Loucy (cell line): ENCODE data around the gene RAB31.

ENCODE experiments used
- H2AFZ ChIP-seq: fragments of 200-600 bp; sonication (generic); 2 replicates; pipeline ENCODE4 v1.6.0; 2016; ENCODE audit warnings: antibody characterized with exemption, mild to moderate bottlenecking, low read length, moderate library complexity
- H3F3A ChIP-seq: fragments of 200-600 bp; 2 replicates; pipeline ENCODE4 v1.6.0; 2016; ENCODE audit warnings: antibody characterized with exemption, low read depth, mild to moderate bottlenecking
- H3K27me3 ChIP-seq: fragments of 200-600 bp; sonication (generic); 2 replicates; pipeline ENCODE4 v1.6.1; 2014; ENCODE audit warnings: low read length, mild to moderate bottlenecking; ENCODE audit not compliant: insufficient read depth, poor library complexity, severe bottlenecking
- H3K36me3 ChIP-seq: fragments of 200-600 bp; sonication (generic); 2 replicates; pipeline ENCODE4 v1.6.1; 2016; ENCODE audit warnings: low read length; ENCODE audit not compliant: insufficient read depth
- H3K4me1 ChIP-seq: fragments of 200-600 bp; sonication (generic); 2 replicates; pipeline ENCODE4 v1.5.1; 2014; ENCODE audit warnings: low read length, mild to moderate bottlenecking; ENCODE audit not compliant: insufficient read depth, poor library complexity, severe bottlenecking
- H3K4me2 ChIP-seq: fragments of 200-600 bp; sonication (generic); 2 replicates; pipeline ENCODE4 v1.6.0; 2014; ENCODE audit warnings: antibody characterized with exemption, low read length, low read depth, mild to moderate bottlenecking; ENCODE audit not compliant: poor library complexity, severe bottlenecking
- H3K4me3 ChIP-seq: fragments of 200-600 bp; sonication (generic); 2 replicates; pipeline ENCODE4 v1.5.1; 2014; ENCODE audit warnings: low read length, mild to moderate bottlenecking, mixed read lengths; ENCODE audit not compliant: poor library complexity, severe bottlenecking
- H3K79me2 ChIP-seq: fragments of 200-600 bp; sonication (generic); 2 replicates; pipeline ENCODE4 v1.6.1; 2014; ENCODE audit warnings: low read length; ENCODE audit not compliant: insufficient read depth
- H3K9ac ChIP-seq: fragments of 200-600 bp; sonication (generic); 2 replicates; pipeline ENCODE4 v1.6.0; 2014; ENCODE audit warnings: mild to moderate bottlenecking, low read depth, low read length, moderate library complexity; ENCODE audit not compliant: poor library complexity, severe bottlenecking
- H3K9me2 ChIP-seq: fragments of 200-600 bp; sonication (generic); replicated peaks from 2 replicates; pipeline ENCODE4 v1.6.1; 2016; ENCODE audit warnings: low read depth, low read length, mixed read lengths
- H3K9me3 ChIP-seq: fragments of 200-600 bp; sonication (generic); 2 replicates; pipeline ENCODE4 v1.6.1; 2014; ENCODE audit warnings: mild to moderate bottlenecking, antibody characterized with exemption, low read length, low read depth; ENCODE audit not compliant: insufficient read depth
- H4K20me1 ChIP-seq: fragments of 200-600 bp; sonication (generic); 2 replicates; pipeline ENCODE4 v1.6.0; 2014; ENCODE audit warnings: antibody characterized with exemption, low read length, mild to moderate bottlenecking; ENCODE audit not compliant: insufficient read depth, poor library complexity, severe bottlenecking
- EZH2phosphoT487 ChIP-seq: fragments of 200-600 bp; IDR thresholded peaks from 2 replicates; pipeline ENCODE4 v1.6.1; 2018; ENCODE audit warnings: antibody characterized with exemption, mild to moderate bottlenecking, moderate library complexity, borderline replicate concordance
- TF ChIP-seq, protein P1 (sequence below): fragments of 200-600 bp; sonication (generic); conservative IDR thresholded peaks from 2 replicates; pipeline ENCODE4 v1.5.1; 2014; ENCODE audit warnings: mild to moderate bottlenecking, antibody characterized with exemption, low read length

The RAB31 gene

GRCh38 chr18:9711361-9712129, 3.4 kb downstream of the RAB31 start:
- no peak overlapping the region for H3K4me3 ChIP-seq
- TF ChIP-seq, protein P1, sequence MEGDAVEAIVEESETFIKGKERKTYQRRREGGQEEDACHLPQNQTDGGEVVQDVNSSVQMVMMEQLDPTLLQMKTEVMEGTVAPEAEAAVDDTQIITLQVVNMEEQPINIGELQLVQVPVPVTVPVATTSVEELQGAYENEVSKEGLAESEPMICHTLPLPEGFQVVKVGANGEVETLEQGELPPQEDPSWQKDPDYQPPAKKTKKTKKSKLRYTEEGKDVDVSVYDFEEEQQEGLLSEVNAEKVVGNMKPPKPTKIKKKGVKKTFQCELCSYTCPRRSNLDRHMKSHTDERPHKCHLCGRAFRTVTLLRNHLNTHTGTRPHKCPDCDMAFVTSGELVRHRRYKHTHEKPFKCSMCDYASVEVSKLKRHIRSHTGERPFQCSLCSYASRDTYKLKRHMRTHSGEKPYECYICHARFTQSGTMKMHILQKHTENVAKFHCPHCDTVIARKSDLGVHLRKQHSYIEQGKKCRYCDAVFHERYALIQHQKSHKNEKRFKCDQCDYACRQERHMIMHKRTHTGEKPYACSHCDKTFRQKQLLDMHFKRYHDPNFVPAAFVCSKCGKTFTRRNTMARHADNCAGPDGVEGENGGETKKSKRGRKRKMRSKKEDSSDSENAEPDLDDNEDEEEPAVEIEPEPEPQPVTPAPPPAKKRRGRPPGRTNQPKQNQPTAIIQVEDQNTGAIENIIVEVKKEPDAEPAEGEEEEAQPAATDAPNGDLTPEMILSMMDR, result no peak
- no peak for TF ChIP-seq EZH2phosphoT487
- no peaks in the 10 kb centered on the region for H3K9me2 ChIP-seq
- H3K4me1 ChIP-seq, result peaks cover 7% of the 10 kb centered on the region
- H3K4me2 ChIP-seq, result no peak overlapping the region
- no peaks in the 10 kb centered on the region for H3K79me2 ChIP-seq
- peaks cover 8% of the 10 kb centered on the region for H3K27me3 ChIP-seq
- no peaks in the 10 kb centered on the region for H3K9me3 ChIP-seq
- no peaks in the 10 kb centered on the region for H4K20me1 ChIP-seq
- no peak overlapping the region for H3K9ac ChIP-seq
- H3F3A ChIP-seq, result no peaks in the 10 kb centered on the region
- no peaks in the 10 kb centered on the region for H3K36me3 ChIP-seq
- H2AFZ ChIP-seq, result no peak overlapping the region

GRCh38 chr18:9712130-9712577, 4.1 kb downstream of the RAB31 start:
- Histone ChIP-seq H3K27me3 (peaks cover 8% of the 10 kb centered on the region), H3K9ac (no peak overlapping the region), H3K9me2 (no peaks in the 10 kb centered on the region), H3K79me2 (no peaks in the 10 kb centered on the region), H3K4me3 (no peak overlapping the region), H3K36me3 (no peaks in the 10 kb centered on the region), H3K4me1 (peaks cover 7% of the 10 kb centered on the region), H4K20me1 (no peaks in the 10 kb centered on the region), H3K4me2 (no peak overlapping the region), H2AFZ (no peak overlapping the region), H3F3A (no peaks in the 10 kb centered on the region), H3K9me3 (no peaks in the 10 kb centered on the region)
- TF ChIP-seq, protein P1, result no peak

DNA sequence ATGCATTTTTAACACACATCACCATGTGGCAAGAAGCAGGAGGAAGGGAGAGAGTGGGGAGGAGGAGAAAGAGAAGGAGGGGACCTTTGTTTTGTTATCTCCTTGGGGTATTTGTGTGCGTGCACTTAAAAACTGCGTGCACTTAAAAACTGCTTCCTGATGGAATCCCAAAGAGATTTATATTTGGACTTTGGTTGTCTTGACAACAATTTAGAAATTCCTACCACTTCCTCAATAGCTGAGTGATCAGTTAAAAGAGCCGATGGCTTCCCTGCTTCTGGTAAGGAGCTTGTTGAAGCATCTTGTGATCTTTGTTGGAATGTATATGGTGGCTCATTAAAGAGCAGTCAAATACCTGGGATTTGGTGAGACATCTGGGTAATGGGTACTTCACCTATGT, 4.5 kb downstream of the RAB31 start:
- H4K20me1 ChIP-seq, result no peaks in the 10 kb centered on the region
- H3K9ac ChIP-seq, result no peak overlapping the region
- H3K4me1 ChIP-seq, result peaks cover 7% of the 10 kb centered on the region
- TF ChIP-seq EZH2phosphoT487, result no peak
- TF ChIP-seq, protein P1, result no peak
- no peaks in the 10 kb centered on the region for H3K9me3 ChIP-seq
- H3K36me3 ChIP-seq, result no peaks in the 10 kb centered on the region
- no peaks in the 10 kb centered on the region for H3K9me2 ChIP-seq
- no peak overlapping the region for H2AFZ ChIP-seq
- no peaks in the 10 kb centered on the region for H3K79me2 ChIP-seq
- H3K4me2 ChIP-seq, result no peak overlapping the region
- H3K27me3 ChIP-seq, result peaks cover 8% of the 10 kb centered on the region
- H3F3A ChIP-seq, result no peaks in the 10 kb centered on the region
- no peak overlapping the region for H3K4me3 ChIP-seq
